Inflammatory macrophage (primary cell): Measurements from ENCODE around the gene SETD3.
"Not testable (repeated sequence)": the region's sequence is repeated elsewhere in the genome, so short reads cannot be mapped to it uniquely, and the experiment has no call there.

ENCODE experiments used
- DNase-seq, 2 donors: peaks; one replicate each; pipeline ENCODE4 v3.0.0-alpha.2; 2020 to 2022

Gene SETD3

GRCh38 chr14:99357151-99357915, 123.3 kb downstream of the SETD3 start:
- DNase-seq = no peak

- DNase-seq = no peak
Measured at GRCh38 chr14:99356031-99356608, 124.5 kb downstream of the SETD3 start.

DNA sequence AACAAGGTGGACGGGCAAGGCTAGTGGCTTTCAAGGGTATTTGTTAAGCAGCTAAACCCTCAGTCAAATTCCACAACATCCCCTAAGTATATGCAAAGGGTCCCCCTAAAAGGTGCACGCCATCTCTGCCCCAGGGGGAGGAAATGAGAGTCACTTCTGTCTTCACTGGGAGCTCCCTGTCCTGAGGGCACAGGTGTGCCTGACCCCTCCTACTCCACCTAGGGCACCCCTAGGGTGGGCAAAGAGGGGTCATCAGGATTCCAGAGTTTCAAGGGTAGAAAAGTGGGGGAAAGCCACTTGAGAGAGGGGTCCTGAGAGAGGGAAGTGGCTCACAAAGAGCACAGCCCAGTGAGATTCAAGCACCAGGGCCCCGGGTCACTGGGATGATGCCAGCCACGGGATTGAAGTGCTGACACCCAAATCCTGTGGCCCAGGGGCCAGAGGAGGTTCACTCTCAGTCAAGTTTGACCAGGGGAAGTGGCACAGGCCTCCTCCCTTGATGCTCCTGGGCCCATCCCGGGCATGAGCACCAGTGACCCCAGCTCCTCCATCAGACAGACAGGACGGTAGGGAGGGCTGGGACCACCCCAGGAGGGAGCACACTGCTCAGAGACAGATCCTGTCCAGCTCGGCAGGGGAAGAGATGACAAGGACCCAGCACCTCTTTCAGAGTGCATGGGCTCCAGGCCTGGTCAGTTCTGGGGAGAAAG, 126.3 kb downstream of the SETD3 start:
- no peak for DNase-seq

DNA sequence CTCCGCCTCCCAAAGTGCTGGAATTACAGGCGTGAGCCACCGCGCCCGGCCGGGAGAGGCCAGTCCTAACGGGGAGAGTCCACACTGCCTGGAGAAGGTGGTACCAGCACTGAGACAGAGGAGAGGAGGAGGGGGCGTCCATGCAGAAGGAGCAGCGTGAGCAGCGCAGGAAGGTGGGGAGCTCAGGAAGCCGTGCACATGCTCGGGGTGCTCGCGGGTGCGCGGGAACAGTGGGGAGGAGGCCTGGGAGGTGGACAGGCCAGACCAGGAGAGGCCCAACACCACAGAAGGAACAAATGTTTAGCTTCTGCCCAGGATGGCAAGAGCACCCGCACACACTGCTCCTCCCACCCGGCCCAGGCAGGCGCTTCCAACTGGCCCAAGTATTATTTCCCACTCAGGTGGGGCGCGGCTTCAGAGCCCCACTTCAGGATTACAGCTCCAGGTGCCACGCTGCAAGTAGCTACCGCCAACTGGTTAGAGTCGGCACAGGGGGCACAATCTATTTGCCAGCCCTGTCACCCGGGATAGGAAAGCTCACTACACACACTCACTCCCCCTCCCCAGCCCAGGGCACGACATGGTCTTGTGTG, 127.9 kb downstream of the SETD3 start:
- no peak for DNase-seq

- DNase-seq = no peak
Measured at GRCh38 chr14:99351166-99352007, 129.3 kb downstream of the SETD3 start.

GRCh38 chr14:99350751-99351150, 129.9 kb downstream of the SETD3 start:
- DNase-seq = no peak

DNA sequence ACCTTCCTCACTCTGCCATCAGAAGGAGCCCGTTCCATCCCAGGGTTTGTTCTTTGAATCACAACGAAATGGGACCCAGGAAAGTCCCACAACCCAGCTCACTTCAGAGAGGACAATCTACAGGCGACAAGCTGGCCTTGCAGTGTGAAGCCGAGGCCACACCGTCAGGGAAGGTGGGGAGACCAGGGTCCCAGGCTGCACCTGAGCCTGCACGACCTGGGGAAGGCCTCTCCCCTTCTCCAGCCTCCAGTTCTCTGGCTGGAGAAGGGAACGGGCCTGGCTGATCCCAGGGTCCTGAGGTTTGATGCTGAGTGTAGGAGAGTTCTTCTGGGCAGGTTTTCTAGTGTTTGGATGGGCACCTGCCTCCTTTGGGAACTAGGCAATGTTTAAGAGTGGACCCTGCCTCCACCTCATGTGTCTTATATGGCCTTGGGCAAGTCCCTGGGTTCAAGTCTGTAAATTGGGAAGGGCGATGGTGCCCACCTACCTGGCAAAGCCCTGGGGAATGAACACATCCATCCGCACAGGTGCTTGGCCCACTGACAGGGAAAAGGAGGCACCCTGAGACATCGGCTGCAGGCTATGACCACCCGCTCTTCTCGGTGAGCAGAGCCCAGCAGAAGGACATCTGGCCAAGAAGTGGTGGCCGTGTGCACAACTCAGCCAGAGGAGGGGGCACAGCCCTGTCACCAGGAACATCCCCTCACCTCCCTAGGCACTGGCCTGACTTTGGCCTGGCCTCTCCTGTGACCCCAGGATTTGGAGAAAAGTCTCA, 130.8 kb downstream of the SETD3 start:
- no peak for DNase-seq

GRCh38 chr14:99348816-99349614, 131.6 kb downstream of the SETD3 start:
- DNase-seq = no peak

DNA sequence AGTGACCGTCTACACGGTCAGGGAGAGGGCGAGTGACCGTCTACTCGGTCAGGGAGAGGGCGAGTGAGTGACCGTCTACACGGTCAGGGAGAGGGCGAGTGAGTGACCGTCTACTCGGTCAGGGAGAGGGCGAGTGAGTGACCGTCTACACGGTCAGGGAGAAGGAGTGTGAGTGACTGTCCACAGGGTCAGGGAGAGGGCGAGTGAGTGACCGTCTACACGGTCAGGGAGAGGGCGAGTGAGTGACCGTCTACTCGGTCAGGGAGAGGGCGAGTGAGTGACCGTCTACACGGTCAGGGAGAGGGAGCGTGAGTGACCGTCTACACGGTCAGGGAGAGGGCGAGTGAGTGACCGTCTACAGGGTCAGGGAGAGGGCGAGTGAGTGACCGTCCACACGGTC, 132.4 kb downstream of the SETD3 start:
- DNase-seq = not testable (repeated sequence)
